HepG2 (cell line): ENCODE data around the gene RTN4RL2. TPM values are rescaled to one million over a fixed set of nuclear protein-coding genes. Genes with fewer than 3 reads are reported as not detected.

Experiments used
- CBX1 ChIP-seq: IDR thresholded peaks from one replicate; pipeline ENCODE4 v1.6.1; 2016; ENCODE audit warnings: antibody characterized with exemption, low read depth
- CREB1 ChIP-seq, 2 experiments: fragments of 450-650 bp in 1 of 2; IDR thresholded peaks; 2 replicates each; pipeline ENCODE4 v1.6.1; 2016 to 2017; ENCODE audit warnings: control low read depth in 1 of 2, mild to moderate bottlenecking in 1 of 2, missing compliant biosample characterization in 1 of 2, missing genetic modification characterization in 1 of 2
- ETV6 ChIP-seq: sonication (generic); formaldehyde crosslinking; conservative IDR thresholded peaks from 2 replicates; pipeline ENCODE4 v1.4.0; 2020; ENCODE audit warnings: missing genetic modification reagents
- FLYWCH1 ChIP-seq: sonication (generic); formaldehyde crosslinking; IDR thresholded peaks from 2 replicates; pipeline ENCODE4 v1.8.1; 2023; ENCODE audit warnings: mild to moderate bottlenecking, missing genetic modification reagents
- FOXA1 ChIP-seq, 2 experiments: fragments of 450-650 bp in 1 of 2; sonication (generic) in 1 of 2; formaldehyde crosslinking in 1 of 2; IDR thresholded peaks; 2 replicates each; pipeline versions ENCODE4 v1.4.0 to v1.6.1; 2016 to 2020; ENCODE audit warnings: missing genetic modification reagents in 1 of 2
- GATA4 ChIP-seq: sonication (generic); IDR thresholded peaks from 2 replicates; pipeline ENCODE4 v1.6.1; 2016; ENCODE audit warnings: antibody characterized with exemption, low read depth, borderline replicate concordance
- GRHL1 ChIP-seq: sonication (generic); formaldehyde crosslinking; conservative IDR thresholded peaks from 2 replicates; pipeline ENCODE4 v1.8.0; 2022; ENCODE audit warnings: missing genetic modification reagents
- HNRNPL ChIP-seq: fragments of 200-400 bp; formaldehyde crosslinking; IDR thresholded peaks from 2 replicates; pipeline ENCODE4 v1.6.1; 2017; ENCODE audit warnings: mild to moderate bottlenecking, low read depth, low read length
- ISL2 ChIP-seq: sonication (generic); formaldehyde crosslinking; IDR thresholded peaks from 2 replicates; pipeline ENCODE4 v1.5.0; 2020; ENCODE audit warnings: missing genetic modification reagents
- NR0B2 ChIP-seq: sonication (generic); formaldehyde crosslinking; IDR thresholded peaks from 2 replicates; pipeline ENCODE4 v1.4.0; 2020; ENCODE audit warnings: mild to moderate bottlenecking, missing genetic modification reagents
- NR2F2 ChIP-seq: IDR thresholded peaks from 2 replicates; pipeline ENCODE4 v1.6.1; 2012; ENCODE audit warnings: low read depth, inconsistent platforms, borderline replicate concordance
- PAXIP1 ChIP-seq: sonication (generic); formaldehyde crosslinking; conservative IDR thresholded peaks from 2 replicates; pipeline ENCODE4 v1.4.0; 2020; ENCODE audit warnings: mild to moderate bottlenecking, missing genetic modification reagents, moderate library complexity
- PHF8 ChIP-seq: sonication (generic); formaldehyde crosslinking; IDR thresholded peaks from 2 replicates; pipeline ENCODE4 v1.5.0; 2020; ENCODE audit warnings: missing genetic modification reagents
- SALL1 ChIP-seq: sonication (generic); formaldehyde crosslinking; IDR thresholded peaks from 2 replicates; pipeline ENCODE4 v1.8.0; 2022; ENCODE audit warnings: mild to moderate bottlenecking, missing genetic modification reagents
- SAP130 ChIP-seq: IDR thresholded peaks from 2 replicates; pipeline ENCODE4 v1.6.1; 2016; ENCODE audit warnings: low read depth
- TCF7 ChIP-seq: sonication (generic); IDR thresholded peaks from 2 replicates; pipeline ENCODE4 v1.6.1; 2016; ENCODE audit warnings: antibody characterized with exemption, low read depth
- THRA ChIP-seq: sonication (generic); formaldehyde crosslinking; IDR thresholded peaks from 2 replicates; pipeline ENCODE4 v1.4.0; 2020; ENCODE audit warnings: missing genetic modification reagents, borderline replicate concordance
- ZKSCAN8 ChIP-seq: IDR thresholded peaks from 2 replicates; pipeline ENCODE4 v1.6.1; 2016; ENCODE audit warnings: borderline replicate concordance, missing genetic modification reagents, missing compliant biosample characterization
- ZMYM3 ChIP-seq: sonication (generic); formaldehyde crosslinking; IDR thresholded peaks from 2 replicates; pipeline ENCODE4 v1.5.1; 2020; ENCODE audit warnings: mild to moderate bottlenecking, missing genetic modification reagents
- ZNF264 ChIP-seq: sonication (generic); formaldehyde crosslinking; IDR thresholded peaks from 2 replicates; pipeline ENCODE4 v1.4.0; 2020; ENCODE audit warnings: missing genetic modification reagents
- ZNF280B ChIP-seq: sonication (generic); formaldehyde crosslinking; IDR thresholded peaks from 2 replicates; pipeline ENCODE4 v1.5.0; 2020; ENCODE audit warnings: missing genetic modification reagents, mild to moderate bottlenecking, borderline replicate concordance
- ZNF556 ChIP-seq: sonication (generic); formaldehyde crosslinking; IDR thresholded peaks from 2 replicates; pipeline ENCODE4 v1.4.0; 2020; ENCODE audit warnings: mild to moderate bottlenecking, missing genetic modification reagents, borderline replicate concordance
- ZNF850 ChIP-seq: sonication (generic); formaldehyde crosslinking; conservative IDR thresholded peaks from 2 replicates; pipeline ENCODE4 v1.9.0; 2021; ENCODE audit warnings: mild to moderate bottlenecking, missing genetic modification reagents
- polyA plus RNA-seq, 8 experiments: library from polyadenylated mRNA; depleted of rRNA in 3 of 8; stranded (reverse) in 7 of 8; unstranded in 1 of 8; fragments of >200 nt; fragmentation: Illumina TruSeq in 4 of 8; extraction: Trizol in 4 of 8; gene quantifications; 2 replicates each; pipeline versions ENCODE4 v1.2.1 to v1.2.3, GENCODE V29; 2011 to 2016; ENCODE audit warnings: low read depth in 4 of 8, missing spikeins in 1 of 8, mixed read lengths in 1 of 8; ENCODE audit not compliant: insufficient read depth in 1 of 8
- total RNA-seq, 5 experiments: library from RNA; depleted of rRNA; stranded (reverse); fragments of >200 nt; fragmentation: Illumina TruSeq; extraction: Trizol; gene quantifications; 2 replicates each; pipeline ENCODE4 v1.2.3, GENCODE V29; 2016; ENCODE audit warnings: low read depth in 1 of 5

Gene RTN4RL2
- total and polyA plus RNA-seq, 2 of the 13 experiments (the other 11 are each of a cell fraction or from before 2014, with no cell fraction given) = 1.3 to 4.3 TPM

GRCh38 chr11:57502870-57503269 lies 42.5 kb downstream of the RTN4RL2 start (continued):
- TF ChIP-seq CBX1 (no peak), ZMYM3 (no peak; the same call in 1 of the 2 replicates), GRHL1 (CRISPR knock-in tag) (no peak), ZKSCAN8 (no peak), ZNF556 (CRISPR knock-in tag) (no peak), SALL1 (peak; percentile 29; the same call in 1 of the 2 replicates), GATA4 (no peak), PHF8 (CRISPR knock-in tag) (0 out of 2 replicates have a peak, but pooled peaks have one; percentile 29), SAP130 (CRISPR knock-in tag) (peak; percentile 75), NR2F2 (peak; percentile 95), ZNF264 (CRISPR knock-in tag) (peak; percentile 47; the same call in 1 of the 2 replicates), PAXIP1 (CRISPR knock-in tag) (peak; percentile 85), NR0B2 (no peak), FLYWCH1 (CRISPR knock-in tag) (no peak), ZNF280B (no peak), HNRNPL (no peak), CREB1 (IDR thresholded peaks at IDR 0.05) (no peak), CREB1 (CRISPR knock-in tag; IDR thresholded peaks at IDR 0.05) (no peak), ZNF850 (CRISPR knock-in tag) (no peak), THRA (CRISPR knock-in tag) (peak; percentile 73; the same call in 1 of the 2 replicates), ISL2 (CRISPR knock-in tag) (peak; percentile 70), TCF7 (peak; percentile 51), ETV6 (CRISPR knock-in tag) (no peak), FOXA1 (IDR thresholded peaks at IDR 0.05) (peak; percentile 76; the same call in 1 of the 2 replicates), FOXA1 (CRISPR knock-in tag; IDR thresholded peaks at IDR 0.05) (peak; percentile 89)
